DMS114 treated with DMSO at 0.1 percent for 48 hours (cell line): Measurements from ENCODE around the gene PRKAR1B.
"Not testable (repeated sequence)": the region's sequence is repeated elsewhere in the genome, so short reads cannot be mapped to it uniquely, and the experiment has no call there.

ENCODE experiments used
- DNase-seq: peaks from one replicate; lab custom pipeline; 2025; ENCODE audit not compliant: unreplicated experiment; lab: John Stamatoyannopoulos, UW

PRKAR1B gene

DNA sequence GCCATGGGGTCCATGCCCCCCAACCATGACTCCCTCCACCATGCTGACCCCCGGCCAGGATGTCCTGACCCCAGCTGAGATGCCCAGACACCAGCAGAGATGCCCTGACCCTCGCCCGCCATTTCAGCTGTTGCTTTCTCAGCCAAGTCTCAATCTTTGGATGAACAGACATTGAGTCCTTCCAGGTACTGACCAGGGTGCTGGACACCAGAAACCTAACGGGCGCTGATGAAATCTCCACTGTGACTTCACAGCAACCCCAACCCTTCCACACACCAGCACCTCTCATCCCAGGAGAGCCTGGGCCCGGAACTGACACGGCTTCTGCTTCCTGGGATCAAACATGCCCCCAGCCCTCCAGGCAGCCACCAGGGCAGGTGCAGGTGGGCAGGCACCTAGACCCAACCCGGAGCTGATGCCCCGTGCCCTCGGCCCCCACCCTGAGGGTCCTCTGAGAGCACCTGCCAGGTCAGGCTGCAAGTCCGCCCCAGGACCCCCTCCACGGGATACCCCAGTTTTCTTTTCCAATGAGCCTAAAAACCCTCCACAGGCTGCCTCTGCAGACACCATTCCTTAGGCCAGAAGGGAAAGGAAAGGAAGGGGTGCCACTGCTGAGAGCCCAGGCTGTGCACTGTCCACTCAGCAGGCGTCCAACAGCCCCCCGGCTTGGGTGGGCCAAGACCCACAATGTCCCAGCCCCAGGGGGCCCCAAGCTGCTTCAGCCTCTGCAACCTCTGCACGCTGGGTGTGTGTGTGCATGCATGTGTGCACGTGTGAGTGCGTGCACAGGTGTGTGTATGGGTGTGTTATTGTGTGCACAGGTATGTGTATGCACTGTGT is 164.1 kb downstream of the PRKAR1B start:
- DNase-seq, result no peak

DNA sequence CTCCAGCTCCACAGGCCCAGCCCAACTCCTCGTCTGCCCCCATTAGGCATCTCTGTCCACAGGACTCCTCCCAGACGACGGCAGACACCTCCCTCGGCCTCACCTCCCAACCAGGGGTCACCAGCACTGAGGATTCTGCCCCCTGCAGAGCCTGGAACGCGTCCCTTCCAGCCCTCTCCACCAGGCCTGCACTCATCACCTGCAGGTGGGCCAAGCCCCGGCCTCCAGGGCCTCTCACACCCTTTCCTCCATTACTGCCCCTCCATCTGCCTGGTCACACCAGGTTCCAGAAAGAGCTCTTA is 164.8 kb downstream of the PRKAR1B start:
- DNase-seq, result no peak

DNA sequence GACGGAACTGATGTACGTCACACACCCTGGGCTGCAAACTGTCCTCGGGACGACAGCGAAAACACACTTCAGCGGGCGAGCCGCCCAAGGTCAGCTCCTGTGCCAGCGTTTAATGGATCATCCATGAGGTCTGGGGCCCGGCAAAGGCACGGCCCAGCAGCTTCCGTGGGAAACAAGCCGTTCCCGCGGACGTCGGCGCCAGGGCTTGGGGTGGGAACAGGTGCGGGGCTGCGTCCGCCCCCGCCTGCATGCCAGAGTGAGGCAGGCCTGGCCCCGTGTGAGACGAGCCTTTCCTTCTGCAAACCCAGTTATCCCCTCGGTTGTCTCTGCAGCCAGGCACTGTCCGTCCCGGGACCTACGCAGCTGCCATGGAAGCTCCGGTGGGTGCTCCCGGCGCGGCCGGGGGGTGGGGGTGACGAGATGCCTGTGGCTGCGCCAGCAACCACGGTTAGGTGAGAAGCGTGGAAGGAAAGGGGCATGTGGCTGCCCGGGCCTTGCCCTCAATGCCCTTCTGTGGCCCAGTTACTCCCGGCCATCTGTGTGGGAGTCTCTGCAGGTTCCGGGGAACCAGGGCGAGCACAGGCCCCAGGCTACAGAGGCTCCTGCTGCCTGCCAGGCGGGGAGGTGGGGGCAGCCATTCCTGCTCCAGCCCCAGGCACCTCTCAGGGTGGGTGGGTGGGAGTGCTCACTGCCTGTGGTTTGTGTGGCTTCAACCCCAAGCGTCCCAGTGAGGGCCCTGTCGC is 165.3 kb downstream of the PRKAR1B start:
- DNase-seq, result no peak

DNA sequence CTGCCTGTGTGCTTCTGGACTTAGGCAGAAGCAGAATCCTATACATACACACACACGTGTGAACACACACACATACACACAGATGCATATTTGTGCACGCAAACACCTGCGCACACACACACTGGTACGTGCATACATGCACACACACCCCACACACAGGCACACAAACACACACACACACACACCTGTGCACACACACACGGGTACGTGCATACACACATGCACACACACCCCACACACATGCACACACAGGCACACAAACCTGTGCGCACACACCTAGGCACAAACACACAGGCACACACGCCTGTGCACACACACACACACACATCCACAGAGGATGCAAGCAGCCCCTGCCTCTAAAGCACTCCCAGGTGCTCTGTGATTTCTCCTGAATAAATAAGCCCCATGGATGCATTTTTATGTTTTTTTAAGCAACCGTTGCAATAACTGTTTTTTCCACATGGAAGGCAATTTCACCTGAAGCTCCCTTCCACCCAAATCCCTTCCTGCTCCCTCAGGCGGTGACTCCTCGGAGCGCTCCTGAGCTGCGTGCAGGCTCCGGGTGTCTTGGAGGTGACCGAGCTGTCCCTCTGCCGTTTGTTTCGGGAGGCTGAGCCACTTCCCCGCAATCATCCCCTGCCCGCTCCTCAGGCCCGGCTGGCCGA is 166.0 kb downstream of the PRKAR1B start:
- DNase-seq, result no peak

DNA sequence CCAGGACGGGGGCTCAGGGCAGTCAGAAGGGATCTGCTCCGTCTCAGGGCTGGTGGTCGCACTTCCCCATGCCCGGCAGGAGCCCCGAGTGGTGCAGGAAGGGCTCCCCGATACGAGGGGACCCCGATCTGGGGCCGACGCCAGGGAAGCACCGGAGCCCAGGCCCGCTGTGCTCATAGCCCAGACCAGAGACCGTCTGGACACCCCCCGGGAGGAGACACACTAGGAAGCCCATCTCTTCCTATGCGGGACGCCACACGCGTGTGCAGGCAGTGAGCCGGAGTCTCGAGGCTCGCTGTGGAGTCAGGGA is 167.7 kb downstream of the PRKAR1B start:
- DNase-seq, result no peak

DNA sequence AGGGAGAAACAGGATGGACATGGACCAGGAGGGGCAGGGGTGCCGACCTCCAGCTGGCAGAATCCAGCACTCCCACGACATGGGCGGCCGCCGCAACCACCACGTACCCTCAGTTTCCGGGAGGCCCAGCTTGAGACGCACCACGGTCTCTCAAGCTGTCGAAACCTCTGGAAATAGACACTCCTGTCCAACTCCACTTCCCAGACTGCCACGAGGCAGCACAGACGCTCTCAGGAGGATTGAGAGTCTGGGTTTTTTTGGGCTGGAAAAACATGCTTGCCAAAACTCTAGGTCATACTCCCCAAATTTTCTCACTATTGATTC is 169.6 kb downstream of the PRKAR1B start:
- DNase-seq, result no peak

DNA sequence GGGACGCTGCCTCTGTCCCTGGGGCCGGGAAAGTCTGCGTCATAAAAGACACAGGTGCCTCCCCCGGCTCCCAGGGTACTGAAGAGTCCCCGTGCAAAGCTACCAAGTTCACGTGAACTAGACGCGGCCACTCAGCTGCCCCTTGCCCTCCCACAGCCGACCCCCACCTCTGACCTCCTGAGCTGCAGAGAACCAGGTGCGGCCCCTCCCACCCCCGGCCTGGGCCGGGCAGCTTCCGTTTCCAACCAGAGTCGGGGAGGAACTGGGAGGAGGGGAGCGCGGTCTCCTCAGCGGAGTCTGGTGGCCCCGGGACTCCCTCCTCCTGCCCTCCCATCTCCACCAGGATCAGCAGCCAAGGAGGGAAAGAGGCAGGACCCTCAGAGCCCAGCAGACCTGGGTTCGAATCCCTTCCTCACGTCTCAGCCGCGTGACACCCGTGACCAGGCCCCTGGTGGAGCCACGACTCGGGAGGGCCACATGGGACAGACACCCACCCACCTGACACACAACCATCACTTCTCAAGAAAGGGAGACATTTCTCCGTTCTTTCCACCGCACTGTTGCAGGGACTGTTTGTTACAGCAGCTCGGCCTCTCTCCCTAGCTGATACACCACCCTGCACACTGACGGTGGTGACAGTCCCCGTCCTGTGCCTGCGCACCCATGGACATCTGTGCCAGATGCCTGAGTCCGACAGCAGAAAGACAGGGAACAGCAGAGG is 170.1 kb downstream of the PRKAR1B start:
- DNase-seq, result no peak

DNA sequence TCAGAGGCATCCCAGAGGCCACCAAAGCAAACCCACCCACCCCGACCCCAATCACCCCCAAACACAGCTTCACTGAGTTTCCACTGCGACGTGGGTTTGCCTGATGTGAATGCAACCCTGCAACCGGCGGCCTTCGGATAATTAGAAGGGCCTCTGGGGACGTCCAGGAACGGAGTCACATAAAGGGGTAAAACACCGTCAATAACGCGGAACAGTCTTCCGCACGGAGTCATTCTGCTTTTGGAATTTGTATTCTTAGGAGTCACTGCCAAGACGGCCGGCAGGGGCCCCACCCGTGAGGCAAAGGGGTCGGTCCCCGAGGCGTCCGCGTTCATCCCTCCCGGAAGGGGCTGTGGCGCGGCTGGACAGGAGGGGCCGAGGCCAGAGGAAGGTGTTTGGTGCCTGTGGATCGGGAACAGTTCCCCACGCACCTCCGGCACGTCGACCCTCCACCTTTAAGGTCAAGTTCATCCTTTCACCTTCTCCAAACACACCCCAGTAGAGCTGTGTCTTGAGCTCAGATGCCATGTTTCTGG is 170.7 kb downstream of the PRKAR1B start:
- DNase-seq, result no peak

DNA sequence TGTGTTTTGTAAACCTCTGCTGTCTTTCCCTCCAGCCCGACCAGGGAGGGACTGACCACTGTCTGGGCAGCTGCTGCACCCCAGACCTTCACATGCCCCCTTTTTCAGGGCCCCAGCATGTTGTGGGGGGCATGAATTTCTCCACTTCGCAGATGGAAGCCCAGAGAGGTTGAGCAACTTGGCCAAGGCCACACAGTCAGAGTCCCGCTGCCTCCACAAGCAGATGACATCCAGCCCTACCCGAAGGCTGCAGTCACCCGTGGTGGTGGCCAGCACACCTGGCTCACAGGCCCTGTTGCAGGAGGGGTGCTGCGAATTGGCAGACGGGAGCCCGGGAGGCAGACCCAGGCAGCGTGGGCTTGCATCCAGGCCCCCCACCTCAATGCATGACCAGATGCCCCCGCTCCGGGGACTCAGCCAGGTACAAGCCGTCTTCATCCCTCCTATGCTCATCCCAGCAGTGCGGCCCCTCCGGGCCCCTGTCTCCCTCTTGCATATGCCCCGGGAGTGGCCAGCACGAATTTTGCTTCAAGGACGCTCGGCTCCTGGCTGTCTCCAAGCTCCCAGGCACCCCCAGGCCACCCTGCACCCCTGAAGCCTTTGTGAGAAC is 171.4 kb downstream of the PRKAR1B start:
- no peak for DNase-seq

DNA sequence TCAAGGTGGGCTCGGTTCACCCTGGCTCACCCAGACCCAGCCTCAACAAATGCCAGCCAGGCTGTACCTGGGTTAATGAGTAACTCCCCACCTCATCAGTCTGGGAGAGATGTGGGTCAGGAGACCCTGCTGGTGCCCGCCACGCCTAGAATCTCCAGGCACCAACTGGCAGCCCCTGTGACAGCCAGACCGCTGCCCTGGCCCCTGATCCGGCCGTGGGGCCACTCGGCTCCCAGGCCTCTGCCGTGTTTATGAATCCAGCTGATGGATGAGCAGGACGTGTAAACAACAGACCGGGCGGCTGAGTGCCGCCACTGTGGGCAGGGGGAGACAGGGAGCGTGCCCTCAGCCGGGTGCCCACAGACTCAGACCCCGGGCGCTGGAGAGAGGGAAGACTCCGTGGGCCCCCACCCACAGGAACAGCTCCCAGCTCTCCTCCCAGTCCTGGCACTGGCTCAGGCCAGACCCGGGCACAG is 173.4 kb downstream of the PRKAR1B start:
- no peak for DNase-seq

DNA sequence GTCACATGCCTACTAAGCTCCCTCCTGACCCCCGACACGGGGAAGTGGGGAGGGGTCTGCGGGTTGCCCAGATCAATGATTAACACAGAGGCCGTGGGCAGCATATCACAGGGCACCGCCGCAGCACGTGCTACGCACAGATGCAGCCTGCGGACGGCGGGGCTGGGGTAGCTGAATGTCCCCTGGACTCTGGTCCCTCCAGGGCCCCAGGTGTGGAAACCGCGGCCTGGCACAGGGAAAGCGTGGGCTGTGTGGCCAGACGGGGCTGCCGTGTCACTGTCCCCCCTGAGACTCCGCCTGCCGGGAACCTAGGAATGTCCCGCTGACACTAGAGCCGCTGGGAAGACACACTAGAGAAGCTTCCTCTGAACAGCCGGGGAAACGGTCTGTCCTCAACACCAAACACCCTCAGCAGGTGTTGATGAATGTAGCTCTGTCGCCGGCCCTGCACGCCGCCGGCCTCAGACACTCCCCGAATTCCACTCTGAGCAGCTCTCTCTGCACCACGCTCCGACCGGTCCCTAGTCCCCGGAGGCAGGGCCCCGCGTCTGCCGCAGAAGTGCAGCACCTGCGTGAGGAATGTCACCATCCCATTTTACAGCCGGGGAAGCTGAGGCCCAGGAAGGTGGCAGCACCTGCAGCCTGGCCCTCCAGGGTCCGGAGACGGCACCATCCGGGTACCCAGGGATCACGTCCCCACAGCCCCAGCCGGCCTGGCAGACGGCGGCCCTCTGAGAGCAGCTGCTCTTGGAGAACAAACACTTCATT is 174.0 kb downstream of the PRKAR1B start:
- no peak for DNase-seq

DNA sequence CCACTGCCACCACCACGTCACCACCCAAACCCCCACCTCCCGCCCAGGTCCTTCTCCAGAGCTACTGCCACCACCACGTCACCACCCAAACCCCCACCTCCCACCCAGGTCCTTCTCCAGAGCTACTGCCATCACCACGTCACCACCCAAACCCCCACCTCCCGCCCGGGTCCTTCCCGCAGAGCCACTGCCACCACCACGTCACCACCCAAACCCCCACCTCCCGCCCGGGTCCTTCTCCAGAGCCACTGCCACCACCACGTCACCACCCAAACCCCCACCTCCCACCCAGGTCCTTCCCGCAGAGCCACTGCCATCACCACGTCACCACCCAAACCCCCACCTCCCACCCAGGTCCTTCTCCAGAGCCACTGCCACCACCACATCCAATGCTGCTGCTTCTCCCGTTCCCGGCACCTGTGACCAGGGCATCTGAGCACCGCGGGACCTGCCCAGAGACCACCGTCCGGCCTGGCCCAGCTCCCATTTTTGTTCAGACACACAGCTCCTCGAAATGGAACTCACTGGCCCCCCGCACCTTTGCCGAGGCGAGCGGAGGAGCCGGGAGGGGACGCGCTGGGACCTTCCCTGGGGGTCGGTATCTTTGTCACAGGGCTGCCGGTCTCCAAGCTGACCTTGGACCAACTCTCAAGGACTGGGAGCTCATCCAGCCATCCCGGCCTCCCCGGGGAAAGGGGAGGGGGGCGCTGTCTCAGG is 174.8 kb downstream of the PRKAR1B start:
- DNase-seq, result not testable (repeated sequence)

DNA sequence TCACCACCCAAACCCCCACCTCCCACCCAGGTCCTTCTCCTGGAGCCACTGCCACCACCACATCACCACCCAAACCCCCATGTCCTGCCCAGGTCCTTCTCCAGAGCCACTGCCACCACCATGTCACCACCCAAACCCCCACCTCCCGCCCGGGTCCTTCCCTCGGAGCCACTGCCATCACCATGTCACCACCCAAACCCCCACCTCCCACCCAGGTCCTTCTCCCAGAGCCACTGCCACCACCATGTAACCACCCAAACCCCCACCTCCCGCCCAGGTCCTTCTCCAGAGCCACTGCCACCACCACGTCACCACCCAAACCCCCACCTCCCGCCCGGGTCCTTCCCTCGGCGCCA is 175.5 kb downstream of the PRKAR1B start:
- not testable (repeated sequence) for DNase-seq

DNA sequence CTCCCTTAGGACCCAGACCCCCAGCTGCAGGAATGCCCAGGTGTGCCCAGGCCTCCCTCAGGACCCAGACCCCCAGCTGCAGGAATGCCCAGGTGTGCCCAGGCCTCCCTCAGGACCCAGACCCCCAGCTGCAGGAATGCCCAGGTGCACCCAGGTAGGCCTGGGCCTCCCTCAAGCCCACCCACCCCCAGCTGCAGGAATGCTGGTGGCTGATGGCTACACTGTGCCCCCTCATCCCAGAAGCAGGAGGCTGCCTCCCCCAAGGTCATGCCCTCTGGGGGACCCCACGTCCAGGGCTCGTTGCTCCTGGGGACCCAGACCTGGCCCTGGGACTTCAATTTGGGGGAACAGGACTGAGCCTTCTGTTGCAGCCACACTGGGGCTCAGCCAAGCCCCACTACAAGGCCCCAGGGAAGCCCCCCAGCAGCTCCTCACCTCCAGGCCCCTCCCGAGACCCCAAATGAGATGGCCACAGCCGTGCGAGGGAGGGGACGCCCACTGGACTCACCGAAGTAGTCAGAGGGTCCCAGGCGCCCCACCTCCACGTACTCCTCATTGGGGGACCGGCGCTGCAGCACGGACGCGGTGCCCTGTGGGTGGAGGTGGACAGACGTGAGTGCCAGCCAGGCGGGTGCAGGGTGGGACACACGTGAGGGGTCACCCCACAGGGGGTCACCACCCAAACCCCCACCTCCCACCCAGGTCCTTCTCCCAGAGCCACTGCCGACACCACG is 176.0 kb downstream of the PRKAR1B start:
- no peak for DNase-seq

DNA sequence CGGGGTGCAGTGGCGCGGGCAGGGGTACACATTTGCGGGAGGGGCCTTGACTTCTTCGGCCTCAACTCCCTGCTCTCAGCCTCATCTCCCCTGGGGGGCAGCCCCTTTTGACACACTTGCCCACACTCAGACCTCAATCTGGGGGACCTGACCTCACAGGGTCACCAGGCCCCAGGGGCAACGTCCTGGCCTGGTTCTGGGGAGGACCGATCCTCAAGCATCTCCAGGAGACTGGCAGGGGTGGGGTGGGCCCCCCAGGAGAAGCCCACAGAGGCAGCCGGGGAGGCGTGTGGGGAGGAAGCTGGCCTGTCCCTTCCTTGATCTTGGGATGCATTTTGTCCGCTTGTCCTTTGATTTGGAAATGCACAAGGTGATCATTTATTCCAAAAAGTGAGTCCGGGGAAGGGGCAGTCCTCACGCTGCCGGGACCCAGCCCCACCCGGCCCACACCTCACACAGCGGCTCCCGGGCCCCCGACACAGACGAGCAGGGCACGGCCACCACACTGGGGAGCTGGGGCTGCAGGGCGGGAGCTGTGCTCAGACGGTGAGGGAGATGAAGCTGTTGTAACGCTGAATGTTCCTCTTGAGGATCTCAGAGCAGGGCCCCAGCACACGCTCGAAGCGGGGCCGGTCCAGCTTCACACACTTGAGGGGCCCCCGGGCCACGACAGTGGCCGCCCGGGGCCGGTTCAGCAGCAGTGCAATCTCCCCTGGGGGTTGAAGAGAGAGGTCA is 177.0 kb downstream of the PRKAR1B start:
- DNase-seq, result no peak

DNA sequence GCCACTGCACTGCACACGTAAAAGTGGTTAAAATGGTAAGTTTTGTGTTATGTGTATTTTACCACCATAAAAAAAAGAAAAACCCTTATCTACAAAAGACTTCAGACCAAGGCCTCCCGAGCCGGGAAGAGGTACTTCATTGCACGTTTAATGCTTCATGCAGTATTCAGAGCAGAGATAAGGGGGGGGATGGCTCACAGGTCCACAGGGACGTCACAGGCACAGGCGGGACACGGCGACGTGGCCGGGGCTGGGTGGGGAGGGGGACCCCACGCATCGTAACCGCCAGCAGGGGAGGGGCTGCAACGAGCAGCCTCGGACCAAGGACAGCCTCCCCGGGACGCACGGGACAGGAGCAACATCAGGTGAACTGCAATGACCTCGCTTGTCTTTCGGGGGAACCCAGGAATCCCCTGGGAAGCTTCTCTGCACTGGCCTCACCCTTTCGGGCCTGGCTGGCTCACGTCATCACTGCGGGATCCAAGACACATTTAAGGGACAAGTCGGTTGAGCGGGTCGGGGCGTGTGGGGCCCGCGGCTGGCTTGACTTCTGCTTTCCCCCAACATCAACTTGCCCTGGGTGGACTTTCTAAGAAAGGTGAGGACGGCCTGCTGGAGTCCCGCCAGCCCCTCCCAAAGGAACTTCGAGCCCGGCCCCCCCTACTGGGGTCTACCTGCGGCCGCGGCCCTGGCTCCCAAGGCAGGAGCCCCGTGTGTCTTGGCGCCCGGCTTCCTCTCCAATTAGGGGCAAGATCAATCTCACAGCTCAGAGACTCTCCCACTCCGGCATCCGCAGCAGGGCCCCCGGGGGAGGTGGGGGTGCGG is 177.8 kb downstream of the PRKAR1B start:
- DNase-seq, result no peak

DNA sequence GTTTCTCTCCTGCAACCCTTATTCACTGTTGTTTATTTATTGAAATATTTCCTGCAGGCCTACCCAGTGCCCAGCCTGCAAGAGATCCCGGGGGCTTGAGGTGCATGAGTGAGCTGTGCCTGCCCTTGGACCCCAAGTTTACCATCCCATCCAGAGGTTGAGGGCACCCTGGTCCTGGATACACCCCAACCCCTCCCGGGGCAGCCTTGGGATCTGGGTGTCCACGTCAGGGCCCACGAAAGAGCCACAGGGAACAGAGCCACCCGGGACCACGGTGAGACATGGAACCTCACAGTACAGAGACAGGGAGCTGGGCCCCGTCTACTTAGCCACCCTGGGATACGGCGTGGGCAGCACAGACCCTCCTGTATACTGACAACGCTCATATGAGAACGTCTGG is 178.7 kb downstream of the PRKAR1B start:
- DNase-seq, result no peak
